Measurements from ENCODE around the gene FAR2. TPM values are rescaled to one million over a fixed set of nuclear protein-coding genes. Genes with fewer than 3 reads are reported as not detected.

FAR2 gene
- total RNA-seq, 6 experiments from 2014 or later = 0.17 to 14.0 (median 8.5) TPM

GRCh38 chr12:29208936-29209701 is 60.0 kb downstream of the FAR2 start:
- TF ChIP-seq CTCF (IDR thresholded peaks at IDR 0.05) = no peak
- no peak overlapping the region for H3K4me3 Mint-ChIP-seq
- DNase-seq = no peak
- H3K9me3 Mint-ChIP-seq = peaks cover 10% of the 10 kb centered on the region
- H3K4me1 Mint-ChIP-seq (ENCODE audit: low read depth) = peaks cover 5% of the 10 kb centered on the region; the same call in 1 of the 2 replicates
- H3K27me3 Mint-ChIP-seq (ENCODE audit: insufficient read depth) = no peaks in the 10 kb centered on the region
- H3K36me3 Mint-ChIP-seq (ENCODE audit: low read depth) = no peaks in the 10 kb centered on the region
- H3K27ac Mint-ChIP-seq = no peak overlapping the region

DNA sequence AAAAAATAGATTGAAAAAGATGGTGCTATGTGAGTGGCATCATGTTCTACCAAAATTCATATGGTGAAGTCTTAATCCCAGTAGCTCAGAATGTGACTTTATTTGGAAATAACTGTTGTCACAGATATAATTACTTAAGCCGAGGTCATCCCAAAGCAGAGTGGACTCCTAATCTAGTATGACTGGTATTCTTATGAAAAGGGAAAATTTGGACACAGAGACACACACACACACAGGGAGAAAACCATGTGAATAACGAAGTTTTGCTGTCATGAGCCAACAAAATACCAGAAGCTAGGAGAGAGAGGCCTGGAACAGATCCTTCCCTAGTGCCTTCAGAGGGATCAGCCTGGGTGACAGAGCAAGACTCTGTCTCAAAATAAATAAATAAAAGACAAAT is 62.6 kb downstream of the FAR2 start:
- no peak for TF ChIP-seq CTCF (IDR thresholded peaks at IDR 0.05)
- Mint-ChIP-seq H3K4me3 (no peak overlapping the region; the same call in 1 of the 2 replicates), H3K27me3 (ENCODE audit: insufficient read depth) (no peaks in the 10 kb centered on the region), H3K36me3 (ENCODE audit: low read depth) (no peaks in the 10 kb centered on the region), H3K9me3 (peaks cover under 1% of the 10 kb centered on the region), H3K4me1 (ENCODE audit: low read depth) (peaks cover 9% of the 10 kb centered on the region; the same call in 1 of the 2 replicates), H3K27ac (no peak overlapping the region)
- DNase-seq = no peak

DNA sequence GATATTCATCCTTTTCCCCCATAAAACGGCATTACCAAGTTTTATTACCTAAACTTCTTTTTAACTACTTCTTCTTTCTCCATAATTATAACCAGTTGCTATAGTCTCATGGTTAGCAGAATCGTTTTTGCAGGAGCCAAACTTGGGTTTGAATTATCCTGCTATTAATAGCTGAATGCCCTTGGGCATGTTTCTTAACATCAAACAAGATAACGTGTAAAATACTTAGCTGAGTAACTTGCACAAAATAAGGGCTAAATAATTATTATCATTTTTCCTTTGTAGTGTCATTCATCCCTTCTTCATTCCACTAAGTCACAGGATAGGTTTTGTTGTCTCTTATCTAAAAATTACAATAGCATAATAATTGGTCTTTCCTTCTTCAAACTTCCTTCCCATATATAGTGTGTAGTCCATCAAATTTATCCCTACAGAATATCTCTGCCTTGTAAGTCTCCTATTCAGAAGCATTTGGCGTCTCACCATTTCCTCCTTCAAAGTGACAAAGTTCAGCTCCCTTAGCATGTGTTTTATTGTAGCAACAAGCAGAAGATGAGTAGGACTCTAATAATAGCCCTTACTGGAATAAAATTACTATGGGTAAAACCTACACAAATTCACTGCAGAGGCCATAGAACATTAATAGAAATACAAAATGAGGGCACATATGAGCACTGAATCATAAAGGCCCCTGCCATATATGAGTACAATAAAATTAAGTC is 63.8 kb downstream of the FAR2 start:
- H3K4me1 Mint-ChIP-seq (ENCODE audit: low read depth) = peaks cover 9% of the 10 kb centered on the region; the same call in 1 of the 2 replicates

GRCh38 chr12:29216266-29216665 is 67.2 kb downstream of the FAR2 start:
- no peaks in the 10 kb centered on the region; the same call in none of the 2 replicates for H3K9me3 Mint-ChIP-seq
- H3K36me3 Mint-ChIP-seq (ENCODE audit: low read depth) = no peaks in the 10 kb centered on the region; the same call in 1 of the 2 replicates
- H3K4me1 Mint-ChIP-seq (ENCODE audit: low read depth) = peaks cover 9% of the 10 kb centered on the region; the same call in 1 of the 2 replicates
- no peak overlapping the region for H3K27ac Mint-ChIP-seq
- H3K27me3 Mint-ChIP-seq (ENCODE audit: insufficient read depth) = no peaks in the 10 kb centered on the region
- DNase-seq = no peak
- no peak overlapping the region for H3K4me3 Mint-ChIP-seq
- no peak for TF ChIP-seq CTCF (IDR thresholded peaks at IDR 0.05)

More for the DNA sequence above, 63.8 kb downstream of the FAR2 start:
- no peak for TF ChIP-seq CTCF (IDR thresholded peaks at IDR 0.05)
- no peaks in the 10 kb centered on the region for H3K36me3 Mint-ChIP-seq (ENCODE audit: low read depth)
- no peaks in the 10 kb centered on the region for H3K27me3 Mint-ChIP-seq (ENCODE audit: insufficient read depth)
- peak overlapping the region; percentile 2; the same call in 1 of the 2 replicates for H3K27ac Mint-ChIP-seq
- peak overlapping the region; percentile 23; the same call in 1 of the 2 replicates for H3K4me3 Mint-ChIP-seq
- H3K9me3 Mint-ChIP-seq = no peaks in the 10 kb centered on the region; the same call in none of the 2 replicates
- no peak for DNase-seq

DNA sequence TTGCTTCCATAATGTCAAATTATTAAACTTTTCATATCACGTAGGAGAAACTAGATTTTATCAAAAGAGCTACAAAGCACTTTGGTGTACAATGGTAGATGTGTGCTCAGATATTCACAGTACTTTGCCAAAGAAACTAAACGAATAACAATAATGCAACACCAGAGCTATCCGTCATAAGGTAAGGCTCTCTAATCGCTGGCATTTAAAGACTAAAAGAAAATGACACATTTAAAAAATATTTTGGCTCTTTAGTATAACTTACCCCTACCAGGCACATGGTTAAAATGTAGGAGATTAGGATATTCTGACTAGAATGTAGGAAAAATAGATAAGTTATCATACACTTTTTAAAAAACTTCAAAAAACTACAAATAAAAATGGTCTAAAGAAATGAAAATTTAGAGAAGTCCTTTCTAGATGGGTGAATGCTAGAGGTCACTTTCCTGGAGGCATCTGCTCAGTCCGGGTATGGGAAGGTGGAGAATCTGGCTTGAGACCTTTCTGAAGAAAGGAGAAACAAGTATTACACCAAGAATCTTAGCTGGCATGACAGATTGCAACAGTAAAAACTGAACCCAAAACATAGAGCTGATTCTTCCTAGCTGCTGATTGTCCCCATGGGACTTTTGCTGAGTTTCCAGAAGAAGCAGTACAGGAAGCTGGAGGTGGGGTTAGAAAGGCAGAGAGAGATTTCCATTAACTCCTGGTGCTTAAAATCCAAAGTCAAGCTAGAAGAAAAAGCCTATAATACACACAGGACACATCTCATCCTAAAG is 67.9 kb downstream of the FAR2 start:
- no peak for TF ChIP-seq CTCF (IDR thresholded peaks at IDR 0.05)
- no peak for DNase-seq
- no peaks in the 10 kb centered on the region for H3K27me3 Mint-ChIP-seq (ENCODE audit: insufficient read depth)
- no peak overlapping the region for H3K4me3 Mint-ChIP-seq
- no peak overlapping the region for H3K27ac Mint-ChIP-seq
- no peaks in the 10 kb centered on the region; the same call in none of the 2 replicates for H3K9me3 Mint-ChIP-seq
- H3K36me3 Mint-ChIP-seq (ENCODE audit: low read depth) = no peaks in the 10 kb centered on the region; the same call in 1 of the 2 replicates
- H3K4me1 Mint-ChIP-seq (ENCODE audit: low read depth) = peaks cover 9% of the 10 kb centered on the region; the same call in 1 of the 2 replicates

Data from HFFc6 (cell line).